PC-3 (cell line): ENCODE measurements around the gene HERC3.

Experiments used
- CTCF ChIP-seq: fragments of 300-600 bp; sonication (generic); conservative IDR thresholded peaks from 2 replicates; pipeline ENCODE4 v1.5.1; 2017; ENCODE audit warnings: antibody characterized with exemption, low read depth, mild to moderate bottlenecking, low read length
- EZH2 ChIP-seq: fragments of 300-600 bp; sonication (generic); IDR thresholded peaks from one replicate; pipeline ENCODE4 v1.6.1; 2017; ENCODE audit warnings: antibody characterized with exemption, mild to moderate bottlenecking, low read length; ENCODE audit not compliant: unreplicated experiment

DNA sequence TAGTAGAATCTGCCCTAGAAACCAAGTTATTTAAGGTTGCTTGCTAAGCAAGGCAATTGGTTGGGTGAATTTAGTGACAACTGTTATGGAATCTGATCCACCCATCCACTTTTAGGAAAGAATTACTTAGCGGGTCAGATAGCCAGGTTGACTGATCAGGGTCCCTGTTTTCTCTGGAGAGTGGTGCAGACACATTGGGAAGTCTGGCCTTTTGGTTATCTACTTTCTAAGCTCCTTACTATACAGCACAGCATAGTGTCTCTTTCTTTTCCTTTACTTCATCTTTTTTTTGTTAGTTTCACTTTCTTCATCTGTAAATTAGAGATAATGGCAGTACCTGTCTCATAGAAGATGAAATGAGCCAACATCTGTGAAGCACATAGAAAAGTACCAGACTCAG, 7.4 kb downstream of the HERC3 start:
- TF ChIP-seq EZH2 (no peak), CTCF (no peak)
